Gastrocnemius medialis (tissue), 4 donors: ENCODE data around the gene ACBD6.

ENCODE experiments used
- CTCF ChIP-seq, 5 experiments: fragments of 450-650 bp in 3 of 5; fragments of 200-600 bp in 2 of 5; sonication (generic) in 2 of 5; IDR thresholded peaks in 4 of 5; conservative IDR thresholded peaks in 1 of 5; 1 replicate in 4 of 5; 2 replicates in 1 of 5; pipeline ENCODE4 v1.5.1; 2016 to 2019; ENCODE audit warnings: antibody characterized with exemption in 5 of 5, mild to moderate bottlenecking in 3 of 5, moderate library complexity in 3 of 5
- POLR2A ChIP-seq, 2 donors: fragments of 450-650 bp; IDR thresholded peaks; one replicate each; pipeline ENCODE4 v1.6.1; 2017; ENCODE audit warnings: antibody characterized with exemption in 2 of 2, mild to moderate bottlenecking in 2 of 2, moderate library complexity in 2 of 2

- TF ChIP-seq CTCF (IDR thresholded peaks at IDR 0.05 in 4 of 5, conservative IDR thresholded peaks at IDR 0.05 in 1 of 5) (no peak), POLR2A (IDR thresholded peaks at IDR 0.05) (no peak)
Observed at GRCh38 chr1:180250883-180251509, 251.4 kb downstream of the ACBD6 start.
